Vagina (tissue), 2 donors: Measurements from ENCODE around the gene OR2B3. TPM values are rescaled to one million over a fixed set of nuclear protein-coding genes. Genes with fewer than 3 reads are reported as not detected.

Source experiments
- DNase-seq, 2 donors: peaks; one replicate each; pipeline ENCODE4 v3.0.0-alpha.2; 2017; ENCODE audit errors: extremely low spot score in 2 of 2
- H3K27ac ChIP-seq: fragments of 200-600 bp; sonication (generic); one replicate; pipeline ENCODE4 v1.5.1; 2019
- H3K27me3 ChIP-seq: fragments of 200-600 bp; sonication (generic); one replicate; pipeline ENCODE4 v1.5.1; 2019
- H3K36me3 ChIP-seq, 2 donors: fragments of 200-600 bp; sonication (generic); one replicate each; pipeline ENCODE4 v1.5.1; 2017 to 2019
- H3K4me1 ChIP-seq: fragments of 200-600 bp; sonication (generic); one replicate; pipeline ENCODE4 v1.5.1; 2019
- H3K4me3 ChIP-seq, 2 donors: fragments of 200-600 bp; sonication (generic); 1 replicate in 1 of 2; 2 replicates in 1 of 2; pipeline ENCODE4 v1.5.1; 2016 to 2019
- H3K9me3 ChIP-seq: fragments of 200-600 bp; sonication (generic); one replicate; pipeline ENCODE4 v1.5.1; 2019
- CTCF ChIP-seq, 3 experiments: fragments of 450-650 bp in 2 of 3; fragments of 200-600 bp in 1 of 3; sonication (generic) in 1 of 3; IDR thresholded peaks; one replicate each; pipeline ENCODE4 v1.5.1; 2017 to 2019; ENCODE audit warnings: antibody characterized with exemption in 3 of 3, mild to moderate bottlenecking in 2 of 3, moderate library complexity in 2 of 3
- POLR2A ChIP-seq, 2 donors: fragments of 450-650 bp; IDR thresholded peaks; one replicate each; pipeline ENCODE4 v1.6.1; 2017; ENCODE audit warnings: antibody characterized with exemption in 2 of 2, mild to moderate bottlenecking in 2 of 2, moderate library complexity in 2 of 2
- POLR2AphosphoS5 ChIP-seq, 2 donors: sonication (generic); formaldehyde crosslinking; IDR thresholded peaks; one replicate each; pipeline ENCODE4 v1.9.0; 2017; ENCODE audit warnings: antibody characterized with exemption in 2 of 2, mild to moderate bottlenecking in 2 of 2, low read depth in 1 of 2; ENCODE audit not compliant: insufficient read depth in 1 of 2
- intact Hi-C: fragments of 100-400 bp; cut with DNase I; formaldehyde crosslinking; loops from one replicate; pipeline ENCODE4 v1.15.1; 2023
- total RNA-seq: library from RNA; depleted of rRNA; stranded (reverse); fragments of >200 nt; gene quantifications from one replicate; pipeline ENCODE4 v1.2.3, GENCODE V29; 2016

OR2B3 gene
- total RNA-seq, 1 donor from 2014 or later = not detected

- no peaks in the 10 kb centered on the region for H3K27me3 ChIP-seq
- no peaks in the 10 kb centered on the region for H3K4me1 ChIP-seq
- no peaks in the 10 kb centered on the region for H3K36me3 ChIP-seq
- intact Hi-C loops = no loop called here
- no peak for DNase-seq
- no peak overlapping the region for H3K27ac ChIP-seq
- no peaks in the 10 kb centered on the region for H3K9me3 ChIP-seq
- TF ChIP-seq POLR2A (IDR thresholded peaks at IDR 0.05) = no peak
- no peak for TF ChIP-seq POLR2AphosphoS5 (IDR thresholded peaks at IDR 0.05; ENCODE audit: insufficient read depth in 1 of 2, low read depth in 1 of 2)
- TF ChIP-seq CTCF (IDR thresholded peaks at IDR 0.05) = no peak
- H3K4me3 ChIP-seq = no peak overlapping the region
Observed at GRCh38 chr6:29082457-29082856, 4.7 kb downstream of the OR2B3 start.

- no peak for DNase-seq
- TF ChIP-seq POLR2A (IDR thresholded peaks at IDR 0.05) (no peak), CTCF (IDR thresholded peaks at IDR 0.05) (no peak), POLR2AphosphoS5 (IDR thresholded peaks at IDR 0.05; ENCODE audit: insufficient read depth in 1 of 2, low read depth in 1 of 2) (no peak)
Observed at GRCh38 chr6:29081312-29081711, 5.8 kb downstream of the OR2B3 start.

GRCh38 chr6:29079203-29079602 lies 7.9 kb downstream of the OR2B3 start:
- intact Hi-C loops = no loop called here
- no peak overlapping the region for H3K4me3 ChIP-seq
- no peaks in the 10 kb centered on the region for H3K9me3 ChIP-seq
- DNase-seq = no peak
- H3K36me3 ChIP-seq = no peaks in the 10 kb centered on the region
- H3K27me3 ChIP-seq = no peaks in the 10 kb centered on the region
- H3K4me1 ChIP-seq = no peaks in the 10 kb centered on the region
- TF ChIP-seq POLR2AphosphoS5 (IDR thresholded peaks at IDR 0.05; ENCODE audit: insufficient read depth in 1 of 2, low read depth in 1 of 2) (no peak), POLR2A (IDR thresholded peaks at IDR 0.05) (no peak), CTCF (IDR thresholded peaks at IDR 0.05) (no peak)
- H3K27ac ChIP-seq = no peak overlapping the region

More at GRCh38 chr6:29081312-29081711, 5.8 kb downstream of the OR2B3 start:
- Histone ChIP-seq H3K27me3 (no peaks in the 10 kb centered on the region), H3K27ac (no peak overlapping the region), H3K4me1 (no peaks in the 10 kb centered on the region), H3K9me3 (no peaks in the 10 kb centered on the region), H3K36me3 (no peaks in the 10 kb centered on the region), H3K4me3 (no peak overlapping the region)
- intact Hi-C loops = no loop called here

- H3K4me3 ChIP-seq = no peak overlapping the region
- no peaks in the 10 kb centered on the region for H3K27me3 ChIP-seq
- no peaks in the 10 kb centered on the region for H3K9me3 ChIP-seq
- H3K4me1 ChIP-seq = no peaks in the 10 kb centered on the region
- intact Hi-C loops = no loop called here
- no peaks in the 10 kb centered on the region for H3K36me3 ChIP-seq
- TF ChIP-seq POLR2A (IDR thresholded peaks at IDR 0.05) (no peak), POLR2AphosphoS5 (IDR thresholded peaks at IDR 0.05; ENCODE audit: insufficient read depth in 1 of 2, low read depth in 1 of 2) (no peak), CTCF (IDR thresholded peaks at IDR 0.05) (no peak)
- DNase-seq = no peak
- H3K27ac ChIP-seq = no peak overlapping the region
Observed at GRCh38 chr6:29071831-29072723, 15.0 kb downstream of the OR2B3 start.

- Histone ChIP-seq H3K27me3 (no peaks in the 10 kb centered on the region), H3K36me3 (no peaks in the 10 kb centered on the region), H3K4me1 (no peaks in the 10 kb centered on the region), H3K4me3 (no peak overlapping the region), H3K9me3 (no peaks in the 10 kb centered on the region), H3K27ac (no peak overlapping the region)
- no peak for TF ChIP-seq POLR2A (IDR thresholded peaks at IDR 0.05)
- no peak for TF ChIP-seq POLR2AphosphoS5 (IDR thresholded peaks at IDR 0.05; ENCODE audit: insufficient read depth in 1 of 2, low read depth in 1 of 2)
- no peak for TF ChIP-seq CTCF (IDR thresholded peaks at IDR 0.05)
- no peak for DNase-seq
- intact Hi-C loops = no loop called here
Observed at GRCh38 chr6:29051680-29052079, 35.4 kb downstream of the OR2B3 start.
